NB4 (cell line): ENCODE measurements around the gene KCNK3.

Source experiments
- DNase-seq: peaks from one replicate; pipeline ENCODE4 v3.0.0; 2010; ENCODE audit warnings: low read depth
- H3K4me3 ChIP-seq: one replicate; pipeline ENCODE4 v1.5.1; 2011; ENCODE audit warnings: mild to moderate bottlenecking, low read depth, low read length, moderate library complexity
- CTCF ChIP-seq: IDR thresholded peaks from one replicate; pipeline ENCODE4 v1.5.1; 2012; ENCODE audit warnings: low read depth, low read length
- MYC ChIP-seq: IDR thresholded peaks from 2 replicates; pipeline ENCODE4 v1.6.1; 2011; ENCODE audit warnings: low read depth, low read length
- POLR2A ChIP-seq: IDR thresholded peaks from 2 replicates; pipeline ENCODE4 v1.6.1; 2011; ENCODE audit warnings: mild to moderate bottlenecking; ENCODE audit not compliant: insufficient read length; ENCODE audit errors: extremely low read depth
- TF ChIP-seq, protein P1 (sequence below): IDR thresholded peaks from 2 replicates; pipeline ENCODE4 v1.6.1; 2011; ENCODE audit warnings: low read depth, low read length

Gene KCNK3

GRCh38 chr2:26709323-26710110, 17.0 kb downstream of the KCNK3 start:
- DNase-seq: no peak
- H3K4me3 ChIP-seq: no peak overlapping the region
- TF ChIP-seq POLR2A: no peak

DNA sequence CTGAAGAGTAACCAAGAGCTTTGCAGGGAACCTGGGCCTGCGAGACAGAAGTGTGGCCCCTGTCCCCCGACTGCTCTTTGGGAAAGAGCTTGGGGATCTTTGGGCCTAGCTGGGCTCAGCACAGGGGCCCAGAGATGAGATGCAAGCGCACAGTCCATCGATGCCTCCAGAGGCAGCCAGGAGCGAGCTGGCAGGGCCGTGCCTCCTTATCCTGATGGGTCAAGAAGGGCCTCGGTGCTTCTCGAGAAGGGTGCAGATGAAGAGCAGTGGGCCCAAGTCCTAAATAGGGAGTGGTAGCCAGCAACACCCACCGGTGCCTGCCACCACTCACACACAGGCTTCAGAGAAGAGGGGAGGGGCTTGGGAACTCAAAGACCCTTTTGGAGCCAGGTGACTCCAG, 17.6 kb downstream of the KCNK3 start:
- DNase-seq: no peak
- no peak for TF ChIP-seq POLR2A
- no peak for TF ChIP-seq CTCF
- TF ChIP-seq, protein P1, sequence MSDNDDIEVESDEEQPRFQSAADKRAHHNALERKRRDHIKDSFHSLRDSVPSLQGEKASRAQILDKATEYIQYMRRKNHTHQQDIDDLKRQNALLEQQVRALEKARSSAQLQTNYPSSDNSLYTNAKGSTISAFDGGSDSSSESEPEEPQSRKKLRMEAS: no peak
- TF ChIP-seq MYC: no peak
- no peak overlapping the region for H3K4me3 ChIP-seq

DNA sequence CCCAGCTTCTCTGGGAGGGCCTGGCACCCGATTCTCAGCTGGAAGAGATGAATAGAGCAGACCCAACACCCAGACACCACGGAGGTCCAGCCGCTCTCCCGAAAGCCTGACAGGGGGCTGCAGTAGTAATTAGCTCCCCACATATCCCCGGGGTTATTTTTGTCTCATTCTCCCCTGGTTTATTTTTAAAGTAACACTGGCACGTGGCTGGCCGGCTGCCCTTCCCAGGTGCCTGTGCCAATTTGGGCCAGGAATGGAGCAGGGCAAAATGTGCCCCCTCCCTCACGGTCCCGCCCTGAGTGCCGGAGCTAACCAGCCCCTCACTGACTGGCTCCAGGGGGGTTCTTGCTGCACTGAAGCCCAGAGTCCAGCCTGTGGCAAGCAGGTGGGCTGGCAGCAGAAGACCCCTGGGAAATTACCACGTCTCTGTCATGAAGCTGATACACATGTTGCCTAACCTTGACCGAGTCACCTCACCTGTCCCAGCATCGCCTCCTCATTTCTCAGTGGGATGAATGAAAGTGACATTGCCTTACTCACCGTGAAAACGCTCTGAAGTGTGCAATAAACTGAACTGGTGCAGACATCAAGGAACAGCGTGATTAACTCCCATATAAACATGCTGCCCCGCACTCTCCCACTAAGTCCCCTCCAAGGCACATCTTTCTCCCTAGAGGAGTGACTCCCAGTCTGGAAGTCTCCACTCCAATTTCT, 18.4 kb downstream of the KCNK3 start:
- TF ChIP-seq CTCF (no peak), POLR2A (no peak), MYC (no peak)
- TF ChIP-seq, protein P1: no peak
- no peak for DNase-seq
- no peak overlapping the region for H3K4me3 ChIP-seq

- no peak overlapping the region for H3K4me3 ChIP-seq
- TF ChIP-seq MYC (no peak), POLR2A (no peak), CTCF (no peak)
- TF ChIP-seq, protein P1: no peak
- no peak for DNase-seq
Measured at GRCh38 chr2:26711457-26712161, 19.1 kb downstream of the KCNK3 start.

- TF ChIP-seq, protein P1: no peak
- TF ChIP-seq POLR2A (no peak), CTCF (no peak), MYC (no peak)
- H3K4me3 ChIP-seq: no peak overlapping the region
- no peak for DNase-seq
Measured at GRCh38 chr2:26712486-26713465, 20.3 kb downstream of the KCNK3 start.
